HG03066 (cell line): ENCODE results near the gene GALR1.

ENCODE experiments used
- ATAC-seq: cut with Tn5 transposase; IDR thresholded peaks from one replicate; pipeline ENCODE4 v1.9.1; 2021; ENCODE audit warnings: low read depth; ENCODE audit not compliant: unreplicated experiment

GALR1 gene

GRCh38 chr18:77316641-77317040 lies 67.0 kb downstream of the GALR1 start:
- ATAC-seq: no peak

- no peak for ATAC-seq
Measured at GRCh38 chr18:77320971-77321559, 71.4 kb downstream of the GALR1 start.

- ATAC-seq: no peak
Measured at GRCh38 chr18:77321823-77322805, 72.5 kb downstream of the GALR1 start.

GRCh38 chr18:77323640-77324299 lies 74.1 kb downstream of the GALR1 start:
- no peak for ATAC-seq
